Glutamatergic neuron (in vitro differentiated cells): ENCODE results near the gene OR2W3. TPM values are rescaled to one million over a fixed set of nuclear protein-coding genes. Genes with fewer than 3 reads are reported as not detected.

Experiments used
- DNase-seq: peaks from one replicate; pipeline ENCODE4 v3.0.0; 2022
- H3K27ac Mint-ChIP-seq: one replicate; pipeline ENCODE4 v1.8.0; 2020; ENCODE audit warnings: mild to moderate bottlenecking, mixed read lengths, inconsistent platforms; ENCODE audit not compliant: unreplicated experiment
- H3K27me3 Mint-ChIP-seq: one replicate; pipeline ENCODE4 v1.8.0; 2020; ENCODE audit warnings: mild to moderate bottlenecking, moderate library complexity, mixed read lengths, inconsistent platforms; ENCODE audit not compliant: unreplicated experiment
- H3K36me3 Mint-ChIP-seq: one replicate; pipeline ENCODE4 v1.8.0; 2020; ENCODE audit warnings: mild to moderate bottlenecking, mixed read lengths, inconsistent platforms; ENCODE audit not compliant: unreplicated experiment
- H3K4me1 Mint-ChIP-seq: one replicate; pipeline ENCODE4 v1.8.0; 2020; ENCODE audit warnings: mild to moderate bottlenecking, low read depth, mixed read lengths, inconsistent platforms; ENCODE audit not compliant: unreplicated experiment
- H3K4me3 Mint-ChIP-seq: one replicate; pipeline ENCODE4 v1.8.0; 2020; ENCODE audit warnings: mild to moderate bottlenecking, mixed read lengths, inconsistent platforms; ENCODE audit not compliant: unreplicated experiment
- H3K9me3 Mint-ChIP-seq: one replicate; pipeline ENCODE4 v1.8.0; 2020; ENCODE audit warnings: mild to moderate bottlenecking, moderate library complexity, mixed read lengths, inconsistent platforms; ENCODE audit not compliant: unreplicated experiment
- total RNA-seq: library from RNA; stranded (reverse); fragmentation: NEBNext Ultra II Directional; extraction: Animal tissue kit (Norgen Biotek cat#: 25700); gene quantifications from one replicate; pipeline ENCODE4 v1.2.1, GENCODE V29; 2021; ENCODE audit not compliant: unreplicated experiment
- TF ChIP-seq, protein P1 (sequence below): fragments of 200-600 bp; sonication (generic); IDR thresholded peaks from one replicate; pipeline ENCODE4 v1.5.0; 2021; ENCODE audit not compliant: partially characterized antibody, unreplicated experiment

Gene OR2W3
- total RNA-seq, 1 donor from 2014 or later = 1.8 TPM

- no peaks in the 10 kb centered on the region for H3K9me3 Mint-ChIP-seq
- H3K4me3 Mint-ChIP-seq = no peak overlapping the region
- H3K27me3 Mint-ChIP-seq = no peaks in the 10 kb centered on the region
- no peaks in the 10 kb centered on the region for H3K4me1 Mint-ChIP-seq
- TF ChIP-seq, protein P1, sequence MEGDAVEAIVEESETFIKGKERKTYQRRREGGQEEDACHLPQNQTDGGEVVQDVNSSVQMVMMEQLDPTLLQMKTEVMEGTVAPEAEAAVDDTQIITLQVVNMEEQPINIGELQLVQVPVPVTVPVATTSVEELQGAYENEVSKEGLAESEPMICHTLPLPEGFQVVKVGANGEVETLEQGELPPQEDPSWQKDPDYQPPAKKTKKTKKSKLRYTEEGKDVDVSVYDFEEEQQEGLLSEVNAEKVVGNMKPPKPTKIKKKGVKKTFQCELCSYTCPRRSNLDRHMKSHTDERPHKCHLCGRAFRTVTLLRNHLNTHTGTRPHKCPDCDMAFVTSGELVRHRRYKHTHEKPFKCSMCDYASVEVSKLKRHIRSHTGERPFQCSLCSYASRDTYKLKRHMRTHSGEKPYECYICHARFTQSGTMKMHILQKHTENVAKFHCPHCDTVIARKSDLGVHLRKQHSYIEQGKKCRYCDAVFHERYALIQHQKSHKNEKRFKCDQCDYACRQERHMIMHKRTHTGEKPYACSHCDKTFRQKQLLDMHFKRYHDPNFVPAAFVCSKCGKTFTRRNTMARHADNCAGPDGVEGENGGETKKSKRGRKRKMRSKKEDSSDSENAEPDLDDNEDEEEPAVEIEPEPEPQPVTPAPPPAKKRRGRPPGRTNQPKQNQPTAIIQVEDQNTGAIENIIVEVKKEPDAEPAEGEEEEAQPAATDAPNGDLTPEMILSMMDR = no peak
- H3K27ac Mint-ChIP-seq = no peak overlapping the region
- no peak for DNase-seq
- no peaks in the 10 kb centered on the region for H3K36me3 Mint-ChIP-seq
These were observed 19.7 kb downstream of the OR2W3 start for GRCh38 chr1:247914941-247915662.

DNA sequence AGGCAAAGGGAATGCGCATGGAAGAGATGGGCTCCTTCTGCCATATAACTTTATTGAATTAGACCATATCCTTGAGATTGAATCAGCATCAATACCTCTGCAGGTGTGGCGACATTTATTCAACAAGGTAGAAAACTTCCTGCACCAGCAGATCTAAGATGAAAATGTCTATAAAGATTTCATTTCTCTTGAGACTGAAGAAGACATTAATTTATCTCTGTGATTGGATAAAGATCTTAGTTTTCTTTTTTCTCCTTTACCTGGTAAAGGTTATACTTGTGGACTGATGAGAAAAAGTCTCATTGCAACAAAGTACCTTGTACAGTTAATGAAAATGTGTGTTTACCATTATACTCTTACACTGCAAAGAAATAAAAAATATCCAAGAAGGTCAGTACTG lies 24.6 kb downstream of the OR2W3 start, which contains the start of gene OR2T8:
Gene OR2T8, plus strand, starts transcription at position 301 of the 400 bp plus-strand sequence. CDS start 766 bp downstream, outside the sequence.
- no peaks in the 10 kb centered on the region for H3K36me3 Mint-ChIP-seq
- H3K27ac Mint-ChIP-seq = no peak within 1 kb of the TSS
- no peaks in the 10 kb centered on the region for H3K27me3 Mint-ChIP-seq
- H3K9me3 Mint-ChIP-seq = no peaks in the 10 kb centered on the region
- DNase-seq = no peak
- TF ChIP-seq, protein P1 = no peak
- H3K4me1 Mint-ChIP-seq = no peaks in the 10 kb centered on the region
- H3K4me3 Mint-ChIP-seq = no peak within 1 kb of the TSS

DNA sequence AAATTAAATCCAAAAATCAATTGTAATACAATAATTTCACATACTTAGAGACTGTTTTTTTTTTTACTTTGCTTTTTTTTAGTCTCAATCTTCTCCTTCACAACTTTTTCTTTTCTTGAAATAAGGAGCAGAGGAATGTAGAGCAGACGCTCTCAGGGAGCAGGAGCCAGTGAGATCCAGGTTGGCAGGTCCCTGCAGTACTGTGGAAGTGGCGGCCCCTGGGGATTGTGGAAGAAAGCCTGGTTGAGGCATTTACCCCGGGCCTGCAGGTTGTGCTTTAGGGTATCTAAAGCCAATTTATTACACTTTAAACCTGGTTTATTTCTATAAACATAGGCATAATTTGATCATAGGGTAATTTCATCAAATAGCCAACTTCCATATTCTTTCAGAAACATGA lies 28.6 kb downstream of the OR2W3 start:
- H3K27me3 Mint-ChIP-seq = no peaks in the 10 kb centered on the region
- DNase-seq = no peak
- TF ChIP-seq, protein P1 = no peak
- H3K4me1 Mint-ChIP-seq = no peaks in the 10 kb centered on the region
- H3K9me3 Mint-ChIP-seq = no peaks in the 10 kb centered on the region
- no peak overlapping the region for H3K27ac Mint-ChIP-seq
- no peaks in the 10 kb centered on the region for H3K36me3 Mint-ChIP-seq
- H3K4me3 Mint-ChIP-seq = no peak overlapping the region

DNA sequence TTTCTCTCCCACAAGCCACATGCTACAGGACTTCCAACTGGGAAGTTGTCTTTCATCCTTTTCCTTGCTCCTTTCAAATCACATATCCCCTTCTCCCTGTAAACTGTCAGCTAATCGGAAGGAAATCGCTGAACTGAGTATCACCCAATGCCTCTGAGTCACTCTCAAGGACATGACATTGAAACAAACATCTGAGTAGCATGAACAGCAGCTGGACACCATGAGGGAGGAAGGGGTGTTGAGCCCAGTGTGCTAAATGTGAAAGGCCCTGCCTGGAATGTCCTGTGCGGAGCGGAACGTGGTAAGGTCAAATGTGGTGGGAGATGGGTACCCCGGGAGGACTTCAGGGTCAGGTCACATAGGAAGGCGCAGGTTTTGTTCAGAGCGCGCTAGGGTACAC lies 29.5 kb downstream of the OR2W3 start, which contains the start of gene OR2AJ1:
Gene OR2AJ1, plus strand, starts transcription at position 22 of the 400 bp plus-strand sequence. CDS start 8,880 bp downstream, outside the sequence.
- TF ChIP-seq, protein P1 = no peak
- Mint-ChIP-seq H3K4me3 (no peak within 1 kb of the TSS), H3K27me3 (no peaks in the 10 kb centered on the region), H3K9me3 (no peaks in the 10 kb centered on the region), H3K4me1 (no peaks in the 10 kb centered on the region), H3K36me3 (no peaks in the 10 kb centered on the region), H3K27ac (no peak within 1 kb of the TSS)
- DNase-seq = no peak

DNA sequence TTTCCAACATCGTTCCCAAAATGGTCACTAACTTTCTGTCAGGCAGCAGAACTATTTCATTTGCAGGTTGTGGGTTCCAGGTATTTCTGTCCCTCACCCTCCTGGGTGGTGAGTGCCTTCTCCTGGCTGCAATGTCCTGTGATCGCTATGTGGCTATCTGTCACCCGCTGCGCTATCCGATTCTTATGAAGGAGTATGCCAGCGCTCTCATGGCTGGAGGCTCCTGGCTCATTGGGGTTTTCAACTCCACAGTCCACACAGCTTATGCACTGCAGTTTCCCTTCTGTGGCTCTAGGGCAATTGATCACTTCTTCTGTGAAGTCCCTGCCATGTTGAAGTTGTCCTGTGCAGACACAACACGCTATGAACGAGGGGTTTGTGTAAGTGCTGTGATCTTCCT lies 38.6 kb downstream of the OR2W3 start:
- peaks cover 7% of the 10 kb centered on the region for H3K9me3 Mint-ChIP-seq
- H3K4me3 Mint-ChIP-seq = no peak overlapping the region
- H3K27me3 Mint-ChIP-seq = no peaks in the 10 kb centered on the region
- H3K27ac Mint-ChIP-seq = no peak overlapping the region
- no peak for DNase-seq
- TF ChIP-seq, protein P1 = no peak
- peaks cover 6% of the 10 kb centered on the region for H3K36me3 Mint-ChIP-seq
- H3K4me1 Mint-ChIP-seq = no peaks in the 10 kb centered on the region
